ENCODE measurements around the gene CCDC102B.

- TF ChIP-seq REST (IDR thresholded peaks at IDR 0.05; ENCODE audit: borderline replicate concordance) (no peak), CTCF (IDR thresholded peaks at IDR 0.05; ENCODE audit: poor library complexity, severe bottlenecking) (no peak)
Measured at GRCh38 chr18:68916734-68917133, 118.9 kb downstream of the CCDC102B start.

All from neural cell (in vitro differentiated cells).